Endothelial cell of umbilical vein (primary cell): ENCODE measurements around the gene INPP5J. TPM values are rescaled to one million over a fixed set of nuclear protein-coding genes. Genes with fewer than 3 reads are reported as not detected.

Experiments used
- BruUV-seq: library from RNA; stranded (reverse); fragments of 400-500 nt; replicated peaks from 2 replicates; lab custom pipeline; 2021; lab: Mats Ljungman, UMichigan
- CTCF ChIA-PET: fragments of 300-600, 350-600 bp; sonication (Branson Sonifier 250); formaldehyde crosslinking; loops from one replicate; lab custom pipeline; 2021; ENCODE audit warnings: antibody characterized with exemption, inconsistent platforms; lab: Charles Lee
- POLR2A ChIA-PET: fragments of 300-600, 350-600 bp; sonication (Branson Sonifier 250); formaldehyde crosslinking; loops from one replicate; lab custom pipeline; 2021; ENCODE audit warnings: antibody characterized with exemption, inconsistent platforms; lab: Charles Lee
- DNase-seq: peaks from one replicate; pipeline ENCODE4 v3.0.0-alpha.2; 2011; ENCODE audit warnings: low read depth, low spot score
- FAIRE-seq: peaks from 2 replicates; lab custom pipeline; 2011; peaks lifted over from hg19 to GRCh38; lab: Jason Lieb, UNC
- H2AFZ ChIP-seq: 2 replicates; pipeline ENCODE4 v1.6.0; 2012; ENCODE audit warnings: low read depth, low read length, control low read depth, inconsistent platforms
- H3K27ac ChIP-seq: 2 replicates; pipeline ENCODE4 v1.5.1; 2011; ENCODE audit warnings: low read depth, mild to moderate bottlenecking, control low read depth, low read length, moderate library complexity; ENCODE audit not compliant: insufficient read depth
- H3K27me3 ChIP-seq, 2 experiments: 2 replicates each; pipeline versions ENCODE4 v1.6.0 to v1.6.1; 2011; ENCODE audit warnings: low read length in 2 of 2, mixed read lengths in 1 of 2; ENCODE audit not compliant: control insufficient read depth in 2 of 2, insufficient read depth in 2 of 2
- H3K36me3 ChIP-seq, 2 experiments: 2 replicates in 1 of 2; 3 replicates in 1 of 2; pipeline ENCODE4 v1.5.1; 2011; ENCODE audit warnings: low read length in 2 of 2, mild to moderate bottlenecking in 1 of 2, moderate library complexity in 1 of 2; ENCODE audit not compliant: control insufficient read depth in 2 of 2, insufficient read depth in 2 of 2; ENCODE audit errors: extremely low read depth in 1 of 2
- H3K4me1 ChIP-seq: 3 replicates; pipeline ENCODE4 v1.5.1; 2011; ENCODE audit warnings: mild to moderate bottlenecking, low read length; ENCODE audit not compliant: control insufficient read depth, insufficient read depth; ENCODE audit errors: extremely low read depth
- H3K4me2 ChIP-seq: 2 replicates; pipeline ENCODE4 v1.6.1; 2011; ENCODE audit warnings: low read length, control low read depth, mixed read lengths; ENCODE audit not compliant: insufficient read depth
- H3K4me3 ChIP-seq, 3 experiments: fragments of 200-600 bp in 1 of 3; sonication (generic), shearing (Covaris generic) in 1 of 3; replicated peaks in 1 of 3; 2 replicates each; pipeline ENCODE4 v1.5.1; 2011 to 2016; ENCODE audit warnings: control low read depth in 3 of 3, low read length in 3 of 3, mild to moderate bottlenecking in 2 of 3, inconsistent platforms in 1 of 3, low read depth in 1 of 3, moderate library complexity in 1 of 3; ENCODE audit not compliant: insufficient read depth in 1 of 3
- H3K79me2 ChIP-seq: 2 replicates; pipeline ENCODE4 v1.6.0; 2012; ENCODE audit warnings: low read length, inconsistent platforms; ENCODE audit not compliant: control insufficient read depth, insufficient read depth
- H3K9ac ChIP-seq: replicated peaks from 2 replicates; pipeline ENCODE3; 2011; ENCODE audit warnings: low read length, control low read depth; ENCODE audit not compliant: insufficient read depth; ENCODE audit errors: extremely low read depth
- H3K9me1 ChIP-seq: replicated peaks from 3 replicates; pipeline ENCODE4 v1.6.0; 2011; ENCODE audit warnings: mild to moderate bottlenecking, low read length; ENCODE audit not compliant: control insufficient read depth, insufficient read depth; ENCODE audit errors: extremely low read depth
- H3K9me3 ChIP-seq: replicated peaks from 2 replicates; pipeline ENCODE4 v1.5.1; 2012; ENCODE audit warnings: low read length, inconsistent platforms; ENCODE audit not compliant: control insufficient read depth, insufficient read depth
- H4K20me1 ChIP-seq: replicated peaks from 2 replicates; pipeline ENCODE3; 2011; ENCODE audit warnings: mild to moderate bottlenecking, low read length; ENCODE audit not compliant: control insufficient read depth, insufficient read depth; ENCODE audit errors: extremely low read depth
- CTCF ChIP-seq, 2 donors: IDR thresholded peaks; 1 replicate in 1 of 2; 2 replicates in 1 of 2; pipeline ENCODE4 v1.5.1; 2011; ENCODE audit warnings: low read length in 2 of 2, mild to moderate bottlenecking in 2 of 2, moderate library complexity in 2 of 2, control low read depth in 1 of 2, inconsistent platforms in 1 of 2, low read depth in 1 of 2; ENCODE audit not compliant: insufficient read depth in 1 of 2; ENCODE audit errors: extremely low read depth in 1 of 2
- EZH2 ChIP-seq: IDR thresholded peaks from 2 replicates; pipeline ENCODE4 v1.6.1; 2012; ENCODE audit warnings: borderline replicate concordance, low read depth, mild to moderate bottlenecking, moderate library complexity, low read length, inconsistent platforms; ENCODE audit not compliant: severe bottlenecking
- FOS ChIP-seq: IDR thresholded peaks from 2 replicates; pipeline ENCODE4 v1.6.1; 2011; ENCODE audit warnings: mild to moderate bottlenecking, low read length, moderate library complexity, borderline replicate concordance; ENCODE audit not compliant: insufficient read depth
- GATA2 ChIP-seq: IDR thresholded peaks from 2 replicates; pipeline ENCODE4 v1.7.0; 2011; ENCODE audit warnings: low read depth, mild to moderate bottlenecking, moderate library complexity, mixed read lengths, low read length; ENCODE audit not compliant: insufficient read length, insufficient read depth
- JUN ChIP-seq: IDR thresholded peaks from 2 replicates; pipeline ENCODE4 v1.6.1; 2011; ENCODE audit warnings: borderline replicate concordance, low read depth; ENCODE audit not compliant: insufficient read length, insufficient read depth
- MAX ChIP-seq: IDR thresholded peaks from 2 replicates; pipeline ENCODE4 v1.6.1; 2011; ENCODE audit not compliant: insufficient read depth, insufficient read length
- MYC ChIP-seq: IDR thresholded peaks from one replicate; pipeline ENCODE4 v1.6.1; 2011; ENCODE audit warnings: mild to moderate bottlenecking, low read depth, low read length
- POLR2A ChIP-seq: IDR thresholded peaks from 2 replicates; pipeline ENCODE4 v1.6.1; 2012; ENCODE audit warnings: low read depth, mild to moderate bottlenecking, control low read depth, low read length
- POLR2AphosphoS5 ChIP-seq: IDR thresholded peaks from 2 replicates; pipeline ENCODE4 v1.6.1; 2012; ENCODE audit warnings: low read depth, mild to moderate bottlenecking, control low read depth, low read length, moderate library complexity; ENCODE audit not compliant: insufficient read depth
- dilution Hi-C: fragments of 300-500 bp; cut with MboI; formaldehyde crosslinking; loops from one replicate; pipeline ENCODE4 v1.15.0; 2019; ENCODE audit warnings: low sequenced_read_pairs; ENCODE audit not compliant: extremely low pct_ligation_motif_present
- intact Hi-C: fragments of 100-400 bp; cut with micrococcal nuclease; formaldehyde crosslinking; loops from one replicate; pipeline ENCODE4 v1.10.0; 2022
- polyA plus RNA-seq, 4 experiments: library from polyadenylated mRNA; depleted of rRNA in 3 of 4; stranded (reverse) in 3 of 4; unstranded in 1 of 4; fragments of >200 nt; gene quantifications; 2 replicates each; pipeline versions ENCODE4 v1.2.1 to v1.2.3, GENCODE V29; 2011 to 2012; ENCODE audit warnings: missing spikeins in 1 of 4
- total RNA-seq: library from RNA; stranded (reverse); gene quantifications from 2 replicates; pipeline ENCODE4 v1.2.3, GENCODE V29; 2021

Gene INPP5J
- total and polyA plus RNA-seq, 2 donors (not counting 3 experiments of a cell fraction or from before 2014, with no cell fraction given), result 0.43 to 0.49 TPM

GRCh38 chr22:31075961-31076360 is 46.8 kb upstream of the INPP5J start:
- H3K4me2 ChIP-seq, result no peak overlapping the region
- intact Hi-C loops, result no loop called here
- no peak overlapping the region for H3K4me3 ChIP-seq
- H4K20me1 ChIP-seq, result no peaks in the 10 kb centered on the region
- CTCF ChIA-PET, result no interaction called here
- no peaks in the 10 kb centered on the region for H3K9me1 ChIP-seq
- H3K4me1 ChIP-seq, result peaks cover 10% of the 10 kb centered on the region
- no peaks in the 10 kb centered on the region for H3K79me2 ChIP-seq
- DNase-seq (no peak), FAIRE-seq (no peak)
- H3K9me3 ChIP-seq, result no peaks in the 10 kb centered on the region
- no peaks in the 10 kb centered on the region for H3K27me3 ChIP-seq
- POLR2A ChIA-PET, result no interaction called here
- dilution Hi-C loops, result no loop called here
- TF ChIP-seq JUN, result no peak
- TF ChIP-seq POLR2AphosphoS5, result no peak
- no peak for TF ChIP-seq EZH2
- TF ChIP-seq MYC, result no peak
- TF ChIP-seq FOS, result no peak
- no peak for TF ChIP-seq MAX
- TF ChIP-seq CTCF (IDR thresholded peaks at IDR 0.05; ENCODE audit: extremely low read depth in 1 of 2, insufficient read depth in 1 of 2, low read depth in 1 of 2, low read length in 2 of 2), result no peak
- no peak for TF ChIP-seq POLR2A
- TF ChIP-seq GATA2, result no peak
- no TSS peak for BruUV-seq
- H2AFZ ChIP-seq, result no peak overlapping the region
- no peak overlapping the region for H3K9ac ChIP-seq
- H3K27ac ChIP-seq, result no peak overlapping the region
- H3K36me3 ChIP-seq, result no peaks in the 10 kb centered on the region
